Activated CD8-positive, alpha-beta memory T cell treated with anti-CD3 and anti-CD28 coated beads, Interleukin-2, amount 10 ng/mL, durations not matched to agents 7 days and 5 days (primary cell): ENCODE data around the gene ARMC6. TPM values are rescaled to one million over a fixed set of nuclear protein-coding genes. Genes with fewer than 3 reads are reported as not detected.

Source experiments
- ATAC-seq: fragments of 150-1000 bp; cut with Tn5 transposase; one replicate; pipeline ENCODE4 v1.10.0; 2021; ENCODE audit warnings: moderate library complexity
- CTCF ChIA-PET: fragments of 350-600 bp; sonication (Branson Sonifier 250); formaldehyde crosslinking; loops from one replicate; lab custom pipeline; 2021; ENCODE audit warnings: antibody characterized with exemption; lab: Charles Lee
- DNase-seq: peaks from one replicate; pipeline ENCODE4 v3.0.0-alpha.2; 2020
- H3K27ac Mint-ChIP-seq: one replicate; pipeline ENCODE4 v1.8.0; 2021; ENCODE audit warnings: mild to moderate bottlenecking, mixed read lengths
- H3K27me3 Mint-ChIP-seq: one replicate; pipeline ENCODE4 v1.8.0; 2021; ENCODE audit warnings: mixed read lengths
- H3K36me3 Mint-ChIP-seq: one replicate; pipeline ENCODE4 v1.8.0; 2021; ENCODE audit warnings: mild to moderate bottlenecking, mixed read lengths
- H3K4me1 Mint-ChIP-seq: one replicate; pipeline ENCODE4 v1.8.0; 2021; ENCODE audit warnings: mixed read lengths
- H3K4me3 Mint-ChIP-seq: one replicate; pipeline ENCODE4 v1.8.0; 2021; ENCODE audit warnings: mild to moderate bottlenecking, moderate library complexity, mixed read lengths
- H3K9me3 Mint-ChIP-seq: one replicate; pipeline ENCODE4 v1.8.0; 2022; ENCODE audit warnings: low read depth, mixed read lengths
- total RNA-seq, 2 experiments: library from RNA; stranded (reverse); gene quantifications; one replicate each; pipeline ENCODE4 v1.2.3, GENCODE V29; 2021

Gene ARMC6
- total RNA-seq, result 10 to 100 TPM; 30.8 to 39.0 TPM

GRCh38 chr19:19033426-19034203, at the start of gene ARMC6, which contains the start of gene SUGP2:
Gene ARMC6, plus strand, starts transcription at chr19:19033603. Its CDS starts 607 bp downstream, at chr19:19034210.
Gene SUGP2, minus strand, starts transcription at chr19:19033517. Its CDS starts 2,446 bp downstream, at chr19:19031071.
- H3K9me3 Mint-ChIP-seq, result no peaks in the 10 kb centered on the region
- DNase-seq (peak; percentile 92), ATAC-seq (peak; percentile 81)
- CTCF ChIA-PET, result no interaction called here
- peaks cover 36% of the 10 kb centered on the region for H3K4me1 Mint-ChIP-seq
- no peaks in the 10 kb centered on the region for H3K27me3 Mint-ChIP-seq
- peak within 1 kb of the TSS; percentile 98 for H3K27ac Mint-ChIP-seq
- H3K4me3 Mint-ChIP-seq, result peak within 1 kb of the TSS; percentile 84
- peaks cover 36% of the 10 kb centered on the region for H3K36me3 Mint-ChIP-seq

- CTCF ChIA-PET, result no interaction called here
- Mint-ChIP-seq H3K36me3 (no peaks in the 10 kb centered on the region), H3K4me3 (no peak overlapping the region), H3K27ac (no peak overlapping the region), H3K4me1 (no peaks in the 10 kb centered on the region), H3K27me3 (peaks cover 36% of the 10 kb centered on the region), H3K9me3 (no peaks in the 10 kb centered on the region)
- ATAC-seq (no peak), DNase-seq (no peak)
Observed at GRCh38 chr19:18984251-18984650, 49.2 kb upstream of the ARMC6 start.

- CTCF ChIA-PET, result no interaction called here
- Mint-ChIP-seq H3K4me3 (no peak overlapping the region), H3K36me3 (no peaks in the 10 kb centered on the region), H3K27ac (no peak overlapping the region), H3K9me3 (no peaks in the 10 kb centered on the region), H3K27me3 (peaks cover 35% of the 10 kb centered on the region), H3K4me1 (no peaks in the 10 kb centered on the region)
- no peak for ATAC-seq
- no peak for DNase-seq
Observed at GRCh38 chr19:18985257-18985656, 48.1 kb upstream of the ARMC6 start.

- Mint-ChIP-seq H3K4me3 (no peak overlapping the region), H3K27ac (no peak overlapping the region), H3K36me3 (peaks cover 2% of the 10 kb centered on the region), H3K9me3 (no peaks in the 10 kb centered on the region), H3K4me1 (no peaks in the 10 kb centered on the region), H3K27me3 (peaks cover 30% of the 10 kb centered on the region)
- CTCF ChIA-PET, result interaction anchor here (1.2 kb wide), 1 partner anchor 14 kb away, joined by 3 read pairs; no protein-coding TSS in a partner anchor
- DNase-seq, result no peak
- ATAC-seq, result no peak
Observed at GRCh38 chr19:18987456-18987855, 45.9 kb upstream of the ARMC6 start.

- Mint-ChIP-seq H3K27ac (no peak overlapping the region), H3K4me1 (no peaks in the 10 kb centered on the region), H3K27me3 (peaks cover 19% of the 10 kb centered on the region), H3K36me3 (peaks cover 18% of the 10 kb centered on the region), H3K9me3 (no peaks in the 10 kb centered on the region), H3K4me3 (no peak overlapping the region)
- CTCF ChIA-PET, result no interaction called here
- DNase-seq (no peak), ATAC-seq (no peak)
Observed at GRCh38 chr19:18989316-18989715, 44.1 kb upstream of the ARMC6 start.

GRCh38 chr19:18990128-18990708, 43.2 kb upstream of the ARMC6 start:
- CTCF ChIA-PET, result no interaction called here
- Mint-ChIP-seq H3K27ac (no peak overlapping the region), H3K36me3 (peaks cover 18% of the 10 kb centered on the region), H3K27me3 (peaks cover 11% of the 10 kb centered on the region), H3K4me1 (no peaks in the 10 kb centered on the region), H3K9me3 (no peaks in the 10 kb centered on the region), H3K4me3 (no peak overlapping the region)
- peak; percentile 18 for ATAC-seq
- DNase-seq, result no peak

- Mint-ChIP-seq H3K27me3 (peaks cover 4% of the 10 kb centered on the region), H3K36me3 (peaks cover 18% of the 10 kb centered on the region), H3K4me1 (no peaks in the 10 kb centered on the region), H3K9me3 (no peaks in the 10 kb centered on the region), H3K27ac (no peak overlapping the region), H3K4me3 (no peak overlapping the region)
- DNase-seq (no peak), ATAC-seq (no peak)
- CTCF ChIA-PET, result no interaction called here
Observed at GRCh38 chr19:18991006-18991405, 42.4 kb upstream of the ARMC6 start.

- Mint-ChIP-seq H3K36me3 (peaks cover 18% of the 10 kb centered on the region), H3K27ac (no peak overlapping the region), H3K9me3 (no peaks in the 10 kb centered on the region), H3K27me3 (peaks cover under 1% of the 10 kb centered on the region), H3K4me1 (no peaks in the 10 kb centered on the region), H3K4me3 (no peak overlapping the region)
- ATAC-seq (no peak), DNase-seq (no peak)
- CTCF ChIA-PET, result no interaction called here
Observed at GRCh38 chr19:18991468-18991867, 41.9 kb upstream of the ARMC6 start.

- no peak overlapping the region for H3K4me3 Mint-ChIP-seq
- H3K36me3 Mint-ChIP-seq, result peaks cover 18% of the 10 kb centered on the region
- ATAC-seq (no peak), DNase-seq (no peak)
- CTCF ChIA-PET, result no interaction called here
- no peaks in the 10 kb centered on the region for H3K27me3 Mint-ChIP-seq
- no peaks in the 10 kb centered on the region for H3K9me3 Mint-ChIP-seq
- no peaks in the 10 kb centered on the region for H3K4me1 Mint-ChIP-seq
- H3K27ac Mint-ChIP-seq, result no peak overlapping the region
Observed at GRCh38 chr19:18992696-18993095, 40.7 kb upstream of the ARMC6 start.

GRCh38 chr19:18993115-18993514, 40.3 kb upstream of the ARMC6 start:
- no peaks in the 10 kb centered on the region for H3K9me3 Mint-ChIP-seq
- H3K27me3 Mint-ChIP-seq, result no peaks in the 10 kb centered on the region
- no peak overlapping the region for H3K27ac Mint-ChIP-seq
- CTCF ChIA-PET, result no interaction called here
- H3K4me3 Mint-ChIP-seq, result no peak overlapping the region
- no peak for DNase-seq
- no peaks in the 10 kb centered on the region for H3K4me1 Mint-ChIP-seq
- H3K36me3 Mint-ChIP-seq, result peaks cover 18% of the 10 kb centered on the region
- no peak for ATAC-seq

GRCh38 chr19:18995804-18996241, 37.6 kb upstream of the ARMC6 start:
- Mint-ChIP-seq H3K27ac (no peak overlapping the region), H3K9me3 (no peaks in the 10 kb centered on the region), H3K4me3 (no peak overlapping the region), H3K36me3 (peaks cover 27% of the 10 kb centered on the region), H3K27me3 (no peaks in the 10 kb centered on the region), H3K4me1 (peaks cover 23% of the 10 kb centered on the region)
- CTCF ChIA-PET, result no interaction called here
- ATAC-seq (peak; percentile 44), DNase-seq (no peak)

- Mint-ChIP-seq H3K27me3 (no peaks in the 10 kb centered on the region), H3K4me1 (peaks cover 23% of the 10 kb centered on the region), H3K4me3 (no peak overlapping the region), H3K9me3 (no peaks in the 10 kb centered on the region), H3K27ac (no peak overlapping the region), H3K36me3 (peaks cover 29% of the 10 kb centered on the region)
- DNase-seq (no peak), ATAC-seq (no peak)
- CTCF ChIA-PET, result no interaction called here
Observed at GRCh38 chr19:18996351-18996750, 37.1 kb upstream of the ARMC6 start.

GRCh38 chr19:18996796-18997394, 36.5 kb upstream of the ARMC6 start:
- H3K9me3 Mint-ChIP-seq, result no peaks in the 10 kb centered on the region
- no peaks in the 10 kb centered on the region for H3K27me3 Mint-ChIP-seq
- peaks cover 33% of the 10 kb centered on the region for H3K36me3 Mint-ChIP-seq
- DNase-seq, result no peak
- H3K4me1 Mint-ChIP-seq, result peaks cover 23% of the 10 kb centered on the region
- CTCF ChIA-PET, result no interaction called here
- no peak for ATAC-seq
- H3K4me3 Mint-ChIP-seq, result no peak overlapping the region
- H3K27ac Mint-ChIP-seq, result no peak overlapping the region

- Mint-ChIP-seq H3K4me3 (no peak overlapping the region), H3K27ac (no peak overlapping the region), H3K4me1 (peaks cover 23% of the 10 kb centered on the region), H3K9me3 (no peaks in the 10 kb centered on the region), H3K27me3 (no peaks in the 10 kb centered on the region), H3K36me3 (peaks cover 32% of the 10 kb centered on the region)
- ATAC-seq, result no peak
- CTCF ChIA-PET, result no interaction called here
- DNase-seq, result no peak
Observed at GRCh38 chr19:18998276-18998675, 35.1 kb upstream of the ARMC6 start.
